Skeletal muscle cell (primary cell): Measurements from ENCODE around the gene EMD.
"Not testable (repeated sequence)": the region's sequence is repeated elsewhere in the genome, so short reads cannot be mapped to it uniquely, and the experiment has no call there.

Experiments
- DNase-seq: peaks from one replicate; pipeline ENCODE4 v3.0.0-alpha.2; 2010; ENCODE audit warnings: low read depth
- H3K4me3 ChIP-seq: 2 replicates; pipeline ENCODE4 v1.5.1; 2011; ENCODE audit warnings: low read depth, mild to moderate bottlenecking, control low read depth, low read length, moderate library complexity

Gene EMD

GRCh38 chrX:154378799-154379568 lies at the start of gene EMD:
EMD (plus strand) TSS chrX:154379295; CDS start chrX:154379485, 190 bp downstream.
- peak within 1 kb of the TSS; percentile 71 for H3K4me3 ChIP-seq
- DNase-seq, result peak; percentile 94

DNA sequence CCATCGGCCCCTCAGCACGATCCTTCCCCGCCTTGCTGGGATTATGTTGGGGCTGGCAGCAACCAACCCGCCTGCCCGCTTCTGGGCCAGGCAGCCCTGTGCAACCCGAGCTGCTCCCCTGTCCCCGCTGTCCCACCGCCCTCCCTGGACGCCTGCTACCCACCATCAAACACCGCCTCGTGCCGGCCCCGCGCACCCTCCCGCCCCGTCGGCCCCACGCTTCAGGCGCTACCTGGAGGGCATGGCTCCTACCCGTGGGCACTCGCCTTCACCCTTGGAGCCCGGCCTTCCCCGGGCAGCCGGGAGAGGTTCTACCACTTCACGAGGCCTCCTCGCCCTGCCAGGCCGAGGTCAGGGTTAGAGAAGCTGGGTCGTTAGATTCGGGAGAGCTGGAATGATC lies 46.5 kb upstream of the EMD start:
- DNase-seq, result no peak
- no peak overlapping the region for H3K4me3 ChIP-seq

- DNase-seq, result no peak
- no peak overlapping the region for H3K4me3 ChIP-seq
These were observed 46.0 kb upstream of the EMD start for GRCh38 chrX:154333116-154333515.

GRCh38 chrX:154333837-154334271 lies 45.2 kb upstream of the EMD start:
- H3K4me3 ChIP-seq, result no peak overlapping the region
- no peak for DNase-seq

- no peak overlapping the region for H3K4me3 ChIP-seq
- no peak for DNase-seq
These were observed 44.6 kb upstream of the EMD start for GRCh38 chrX:154334496-154334895.

DNA sequence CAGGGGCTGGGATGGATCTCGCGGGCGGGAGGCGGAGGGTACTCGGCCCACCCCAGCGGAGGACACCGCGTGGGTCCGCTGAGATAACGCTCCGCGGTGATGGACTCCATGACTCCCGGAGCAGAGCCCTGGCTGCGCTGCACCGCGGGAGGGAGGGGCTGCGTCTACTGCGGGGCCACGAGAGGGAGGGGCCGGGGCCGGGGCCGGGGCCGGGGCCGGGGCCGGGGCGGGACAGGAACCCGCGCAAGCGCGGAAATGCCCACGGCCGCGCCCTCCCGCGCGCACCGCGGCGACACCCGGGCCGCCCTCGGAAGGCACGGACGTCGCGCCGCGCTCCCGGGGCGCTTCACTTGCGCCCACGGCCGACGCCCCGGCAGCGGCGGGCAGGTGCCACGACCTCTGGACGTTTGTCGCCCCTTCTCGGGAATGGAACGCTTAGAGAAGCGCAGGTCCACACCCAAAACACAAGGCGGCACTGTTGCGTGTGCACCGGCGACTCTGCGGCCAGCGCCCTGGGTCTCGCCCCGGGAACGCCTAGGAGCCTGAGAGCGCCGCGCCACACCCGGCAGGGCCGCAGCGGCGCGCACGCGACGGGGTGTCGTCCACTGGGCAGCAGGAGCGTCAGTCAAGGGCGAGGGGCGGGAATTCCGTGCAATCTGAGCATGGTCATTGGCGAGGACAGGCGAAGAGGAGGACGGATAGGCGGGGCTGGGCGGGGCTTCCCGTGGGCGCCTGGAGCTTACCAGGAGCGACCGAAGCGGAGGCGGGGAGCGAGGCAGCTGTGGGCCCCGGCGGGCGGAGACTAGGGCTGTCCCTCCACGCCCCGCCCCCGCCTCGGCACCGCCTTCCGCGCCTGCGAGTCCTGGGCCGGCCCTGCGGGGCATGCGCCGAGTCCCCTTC lies 37.4 kb upstream of the EMD start:
- not testable (repeated sequence) for DNase-seq, H3K4me3 ChIP-seq

GRCh38 chrX:154343063-154343462 lies 36.0 kb upstream of the EMD start:
- not testable (repeated sequence) for DNase-seq, H3K4me3 ChIP-seq

DNA sequence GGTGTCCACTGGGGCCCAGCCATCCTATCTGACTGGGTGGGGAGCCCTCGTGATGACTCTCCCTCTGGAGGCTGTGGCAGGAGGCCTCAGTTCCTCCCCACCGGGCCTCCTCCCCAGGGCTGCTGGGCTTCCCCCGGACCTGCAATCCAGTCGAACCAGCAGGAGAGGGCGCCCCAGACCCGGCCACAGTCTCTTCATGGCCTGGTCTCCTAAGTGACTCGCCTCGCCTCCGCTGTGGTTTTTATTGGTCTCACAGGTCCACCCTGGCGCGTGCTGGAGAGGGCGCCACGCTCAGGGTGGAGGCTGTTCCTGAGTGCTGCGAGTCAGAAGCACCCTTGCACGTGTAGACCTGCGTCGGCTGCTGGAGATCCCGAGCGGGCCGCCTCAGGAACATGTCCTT lies 35.5 kb upstream of the EMD start:
- H3K4me3 ChIP-seq, DNase-seq: not testable (repeated sequence)

DNA sequence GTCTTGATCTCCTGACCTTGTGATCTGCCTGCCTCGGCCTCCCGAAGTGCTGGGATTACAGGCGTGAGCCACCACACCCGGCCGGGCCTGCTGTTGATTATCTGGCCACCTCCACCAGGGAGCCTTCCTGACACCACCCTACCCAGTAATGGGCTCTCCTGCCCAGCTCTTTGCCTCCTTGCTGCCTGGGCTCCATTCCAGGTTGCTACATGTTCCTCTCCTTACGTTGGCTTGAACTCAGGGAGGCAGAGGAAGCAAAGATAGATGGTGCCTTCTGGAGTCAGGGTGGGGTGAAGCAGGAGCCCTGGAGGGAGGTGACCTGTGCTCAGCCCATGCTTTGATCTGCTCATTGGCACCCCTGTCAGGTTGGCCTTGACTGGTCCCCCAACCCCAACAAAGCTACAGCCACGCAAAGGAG lies 31.0 kb upstream of the EMD start:
- H3K4me3 ChIP-seq, result no peak overlapping the region
- DNase-seq, result no peak

- no peak for DNase-seq
These were observed 30.3 kb upstream of the EMD start for GRCh38 chrX:154348646-154349358.

GRCh38 chrX:154349359-154349935 lies 29.6 kb upstream of the EMD start:
- no peak overlapping the region for H3K4me3 ChIP-seq
- no peak for DNase-seq

More at GRCh38 chrX:154348646-154349358, 30.3 kb upstream of the EMD start:
- no peak overlapping the region for H3K4me3 ChIP-seq

- no peak overlapping the region for H3K4me3 ChIP-seq
- DNase-seq, result no peak
These were observed 29.1 kb upstream of the EMD start for GRCh38 chrX:154349979-154350378.

GRCh38 chrX:154350429-154351182 lies 28.5 kb upstream of the EMD start:
- DNase-seq, result no peak
- H3K4me3 ChIP-seq, result no peak overlapping the region

DNA sequence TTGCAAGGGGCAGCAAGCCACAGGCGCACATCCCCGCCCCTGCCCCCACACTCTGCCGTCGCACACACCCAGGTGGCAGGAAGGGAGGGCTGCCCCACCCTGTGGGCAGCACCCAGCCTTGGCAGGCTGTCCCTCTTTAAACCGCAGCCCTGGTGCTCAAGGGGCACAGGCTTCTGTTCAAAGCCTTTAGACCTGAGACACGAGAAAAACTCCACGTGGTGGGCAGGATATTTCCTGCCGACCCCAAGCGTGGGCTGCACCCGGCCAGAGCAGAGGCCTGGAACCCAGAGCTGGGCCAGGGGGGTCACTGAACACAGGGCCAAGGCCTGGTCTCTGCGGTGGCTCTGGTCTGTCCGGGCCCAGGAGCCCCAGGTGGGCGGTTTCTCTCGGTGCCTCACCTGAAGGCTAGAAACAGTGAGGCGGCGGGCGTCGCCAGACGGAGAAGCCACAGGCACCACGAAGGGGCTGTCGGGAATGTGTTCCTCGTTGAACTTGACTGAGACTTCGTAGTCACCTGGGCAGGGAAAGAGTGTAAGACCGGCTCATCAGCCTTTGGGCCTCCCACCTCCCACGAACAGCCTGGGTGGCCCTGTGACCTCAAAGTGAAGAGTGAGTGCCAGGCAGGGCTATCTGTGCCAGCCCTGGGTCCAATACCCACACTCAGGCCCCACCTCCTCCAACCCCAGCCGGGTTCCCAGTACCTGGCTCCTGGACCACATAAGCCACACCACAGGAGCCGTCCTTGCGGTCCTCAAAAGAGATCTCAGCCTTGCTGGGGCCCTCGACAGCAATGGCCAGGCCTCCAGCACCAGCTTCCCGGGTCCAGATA lies 27.7 kb upstream of the EMD start:
- no peak overlapping the region for H3K4me3 ChIP-seq
- DNase-seq, result no peak

- no peak for DNase-seq
- no peak overlapping the region for H3K4me3 ChIP-seq
These were observed 27.1 kb upstream of the EMD start for GRCh38 chrX:154352012-154352401.

DNA sequence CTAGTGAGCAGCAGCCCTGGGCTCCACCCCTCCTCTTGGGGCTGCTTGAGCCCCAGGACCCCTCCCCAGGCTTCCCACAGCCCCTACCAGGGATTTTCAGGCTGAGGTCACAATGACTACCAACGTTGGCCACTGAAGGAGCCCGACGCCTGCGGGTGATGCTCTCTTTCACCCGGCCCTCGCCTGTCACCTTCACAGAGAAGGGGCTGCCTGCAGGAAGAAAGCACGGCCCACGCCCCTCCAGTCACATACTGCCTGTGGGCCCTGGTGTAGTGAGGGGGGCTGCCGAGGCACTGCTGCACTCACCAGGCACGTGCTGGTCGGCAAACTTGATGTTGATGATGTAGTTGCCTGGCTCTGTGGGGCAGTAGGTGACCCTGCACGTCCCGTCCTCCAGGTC lies 26.6 kb upstream of the EMD start:
- DNase-seq, result no peak
- no peak overlapping the region for H3K4me3 ChIP-seq

DNA sequence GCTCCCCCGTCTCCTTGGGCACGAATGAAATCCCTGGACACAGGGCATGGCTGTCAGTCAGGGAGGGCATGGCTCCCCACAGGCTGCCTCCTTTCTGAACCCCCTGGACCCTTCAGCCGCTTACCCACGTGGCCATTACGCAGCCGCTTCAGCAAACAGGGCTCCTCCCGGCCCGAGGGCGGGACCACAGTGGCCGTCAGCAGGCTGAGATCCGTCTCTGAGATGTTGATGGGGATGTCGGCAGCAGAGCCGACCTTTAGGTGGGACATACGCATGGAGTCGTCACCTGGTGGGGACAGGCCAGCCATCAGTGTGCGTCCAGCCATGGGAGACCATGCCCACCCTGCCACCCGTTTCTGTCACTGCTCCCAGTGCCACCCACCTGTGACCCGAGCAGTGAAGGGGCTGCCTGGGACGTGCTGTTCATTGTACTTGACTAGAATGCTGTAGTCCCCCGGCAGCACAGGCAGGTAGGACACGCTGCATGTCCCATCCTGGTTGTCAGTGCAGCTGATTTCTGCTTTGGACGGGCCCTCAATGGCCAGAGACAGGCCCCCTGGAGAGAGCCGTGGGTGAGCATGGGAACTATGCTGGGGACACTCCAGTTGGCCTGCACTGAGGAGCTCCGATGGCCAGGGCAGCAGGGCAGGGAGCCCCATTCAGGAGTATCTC lies 25.8 kb upstream of the EMD start:
- no peak overlapping the region for H3K4me3 ChIP-seq
- no peak for DNase-seq

DNA sequence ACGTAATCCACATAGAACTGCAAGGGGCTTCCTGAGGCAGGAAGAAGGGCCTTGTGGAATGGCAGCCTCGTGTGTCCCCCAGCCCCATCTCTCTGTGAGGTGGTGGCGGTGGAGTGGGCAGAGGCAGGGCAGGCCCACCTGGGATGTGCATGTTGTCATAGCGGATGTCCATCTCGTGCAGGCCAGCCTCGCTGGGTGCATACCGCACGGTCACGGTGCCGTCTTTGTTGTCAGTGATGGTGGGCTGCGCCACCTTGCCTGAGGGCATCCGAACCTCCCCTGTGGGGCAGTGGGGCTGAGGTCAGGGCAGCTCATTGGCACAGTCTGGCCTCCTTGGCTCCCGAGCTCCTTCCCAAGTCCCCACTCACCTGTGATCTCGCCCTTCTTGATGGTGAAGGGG lies 25.1 kb upstream of the EMD start:
- no peak for DNase-seq
- no peak overlapping the region for H3K4me3 ChIP-seq
